Neuron (in vitro differentiated cells): ENCODE data around the gene NBEAL2.
A peak's percentile ranks its signal among the peaks of the same experiment; 100 is the strongest.

Experiments used
- H2AFZ ChIP-seq: one replicate; pipeline ENCODE4 v1.6.1; 2013; ENCODE audit warnings: low read depth, mild to moderate bottlenecking, inconsistent platforms, low read length, moderate library complexity
- H3K27me3 ChIP-seq: one replicate; pipeline ENCODE4 v1.6.1; 2013; ENCODE audit warnings: low read length; ENCODE audit not compliant: insufficient read depth
- H3K36me3 ChIP-seq: one replicate; pipeline ENCODE4 v1.6.1; 2013; ENCODE audit warnings: low read length; ENCODE audit not compliant: insufficient read depth
- H3K4me1 ChIP-seq: one replicate; pipeline ENCODE4 v1.6.1; 2013; ENCODE audit warnings: low read length; ENCODE audit not compliant: insufficient read depth
- H3K4me3 ChIP-seq: 2 replicates; pipeline ENCODE4 v1.5.1; 2013; ENCODE audit warnings: mild to moderate bottlenecking, low read length, moderate library complexity
- H3K9me3 ChIP-seq: one replicate; pipeline ENCODE4 v1.6.1; 2013; ENCODE audit warnings: low read length

Gene NBEAL2

DNA sequence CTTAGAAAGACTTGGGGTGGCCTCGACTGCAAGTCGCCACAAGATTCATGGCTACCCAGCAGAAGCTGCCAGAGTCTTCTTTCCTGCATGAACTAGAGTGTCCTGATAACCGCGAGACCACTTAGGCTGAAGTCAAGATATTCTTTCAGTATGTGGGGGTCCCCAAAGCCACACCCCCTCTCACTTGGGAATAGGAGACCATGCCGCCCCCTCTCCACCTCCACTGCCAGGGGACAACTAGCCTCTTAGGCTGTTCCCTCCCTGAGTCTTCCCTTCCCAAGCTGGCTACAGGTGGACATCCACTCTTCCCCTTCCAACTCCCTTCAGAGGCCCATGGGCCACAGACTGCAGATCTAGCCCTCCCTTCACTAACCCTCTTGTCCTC lies 1.7 kb upstream of the NBEAL2 start:
- H3K4me3 ChIP-seq, result no peak overlapping the region
- H2AFZ ChIP-seq, result no peak overlapping the region
- no peaks in the 10 kb centered on the region for H3K36me3 ChIP-seq
- peaks cover 6% of the 10 kb centered on the region for H3K4me1 ChIP-seq
- no peaks in the 10 kb centered on the region for H3K9me3 ChIP-seq
- no peaks in the 10 kb centered on the region for H3K27me3 ChIP-seq

- H3K36me3 ChIP-seq, result no peaks in the 10 kb centered on the region
- no peak overlapping the region for H3K4me3 ChIP-seq
- no peaks in the 10 kb centered on the region for H3K27me3 ChIP-seq
- no peak overlapping the region for H2AFZ ChIP-seq
- H3K4me1 ChIP-seq, result peaks cover 6% of the 10 kb centered on the region
- H3K9me3 ChIP-seq, result no peaks in the 10 kb centered on the region
Observed at GRCh38 chr3:46978381-46978780, 1.1 kb upstream of the NBEAL2 start.

GRCh38 chr3:46979958-46980497 lies 562 bp downstream of the NBEAL2 start:
- peak overlapping the region; percentile 50 for H3K4me3 ChIP-seq
- no peaks in the 10 kb centered on the region for H3K9me3 ChIP-seq
- H2AFZ ChIP-seq, result peak overlapping the region; percentile 55
- no peaks in the 10 kb centered on the region for H3K27me3 ChIP-seq
- H3K36me3 ChIP-seq, result no peaks in the 10 kb centered on the region
- peaks cover 6% of the 10 kb centered on the region for H3K4me1 ChIP-seq

DNA sequence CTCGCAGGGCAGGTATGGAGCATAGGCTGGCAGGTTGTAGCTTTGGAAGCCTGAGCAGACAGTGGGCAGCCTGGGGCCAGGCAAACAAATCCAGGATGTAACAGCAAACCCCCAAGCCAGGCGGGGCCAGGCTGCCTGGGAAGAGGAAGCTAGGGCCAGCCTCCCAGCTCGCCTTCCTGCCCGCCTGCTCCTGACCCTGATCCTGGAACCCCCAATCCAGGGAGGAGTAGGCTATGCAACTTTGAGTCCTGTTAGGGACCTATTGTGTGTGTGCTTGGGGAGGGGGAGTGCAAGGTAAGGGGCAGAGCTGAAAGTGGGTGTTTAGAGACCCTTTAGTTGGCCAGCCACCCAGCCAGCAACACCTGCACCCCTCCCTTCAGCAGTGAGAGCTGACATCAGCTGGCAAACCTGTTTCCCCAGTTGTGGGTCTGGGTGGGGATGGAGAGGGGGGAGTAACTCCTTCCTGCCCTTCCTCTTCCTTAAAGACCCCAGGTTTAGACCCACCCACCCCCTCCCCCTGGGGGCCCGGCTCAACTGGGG lies 2.5 kb downstream of the NBEAL2 start:
- no peaks in the 10 kb centered on the region for H3K27me3 ChIP-seq

GRCh38 chr3:46982546-46982945 lies 3.1 kb downstream of the NBEAL2 start:
- Histone ChIP-seq H2AFZ (no peak overlapping the region), H3K4me3 (no peak overlapping the region), H3K4me1 (peaks cover 6% of the 10 kb centered on the region), H3K9me3 (no peaks in the 10 kb centered on the region), H3K36me3 (no peaks in the 10 kb centered on the region), H3K27me3 (no peaks in the 10 kb centered on the region)

More for the DNA sequence above, 2.5 kb downstream of the NBEAL2 start:
- no peaks in the 10 kb centered on the region for H3K9me3 ChIP-seq
- no peaks in the 10 kb centered on the region for H3K36me3 ChIP-seq
- peaks cover 6% of the 10 kb centered on the region for H3K4me1 ChIP-seq
- no peak overlapping the region for H3K4me3 ChIP-seq
- H2AFZ ChIP-seq, result no peak overlapping the region

- H3K9me3 ChIP-seq, result no peaks in the 10 kb centered on the region
- H3K27me3 ChIP-seq, result no peaks in the 10 kb centered on the region
- no peaks in the 10 kb centered on the region for H3K36me3 ChIP-seq
- H3K4me3 ChIP-seq, result no peak overlapping the region
- peaks cover 4% of the 10 kb centered on the region for H3K4me1 ChIP-seq
- no peak overlapping the region for H2AFZ ChIP-seq
Observed at GRCh38 chr3:46984591-46985459, 5.4 kb downstream of the NBEAL2 start.

- Histone ChIP-seq H3K27me3 (no peaks in the 10 kb centered on the region), H2AFZ (no peak overlapping the region), H3K9me3 (no peaks in the 10 kb centered on the region), H3K4me3 (no peak overlapping the region), H3K36me3 (no peaks in the 10 kb centered on the region), H3K4me1 (no peaks in the 10 kb centered on the region)
Observed at GRCh38 chr3:46985588-46985987, 6.1 kb downstream of the NBEAL2 start.

GRCh38 chr3:46986055-46986730 lies 6.7 kb downstream of the NBEAL2 start:
- no peaks in the 10 kb centered on the region for H3K9me3 ChIP-seq
- no peak overlapping the region for H2AFZ ChIP-seq
- H3K36me3 ChIP-seq, result no peaks in the 10 kb centered on the region
- no peaks in the 10 kb centered on the region for H3K27me3 ChIP-seq
- no peak overlapping the region for H3K4me3 ChIP-seq
- H3K4me1 ChIP-seq, result no peaks in the 10 kb centered on the region

- no peaks in the 10 kb centered on the region for H3K4me1 ChIP-seq
- H3K4me3 ChIP-seq, result no peak overlapping the region
- H3K36me3 ChIP-seq, result no peaks in the 10 kb centered on the region
- no peaks in the 10 kb centered on the region for H3K9me3 ChIP-seq
- H2AFZ ChIP-seq, result no peak overlapping the region
- no peaks in the 10 kb centered on the region for H3K27me3 ChIP-seq
Observed at GRCh38 chr3:46986782-46987310, 7.4 kb downstream of the NBEAL2 start.

- H3K4me1 ChIP-seq, result no peaks in the 10 kb centered on the region
- no peaks in the 10 kb centered on the region for H3K27me3 ChIP-seq
- H2AFZ ChIP-seq, result no peak overlapping the region
- H3K4me3 ChIP-seq, result no peak overlapping the region
- no peaks in the 10 kb centered on the region for H3K36me3 ChIP-seq
- H3K9me3 ChIP-seq, result no peaks in the 10 kb centered on the region
Observed at GRCh38 chr3:46987319-46987742, 7.9 kb downstream of the NBEAL2 start.

- no peak overlapping the region for H2AFZ ChIP-seq
- H3K4me3 ChIP-seq, result no peak overlapping the region
- no peaks in the 10 kb centered on the region for H3K4me1 ChIP-seq
- no peaks in the 10 kb centered on the region for H3K36me3 ChIP-seq
- H3K27me3 ChIP-seq, result no peaks in the 10 kb centered on the region
- no peaks in the 10 kb centered on the region for H3K9me3 ChIP-seq
Observed at GRCh38 chr3:46987743-46988401, 8.4 kb downstream of the NBEAL2 start.

- no peaks in the 10 kb centered on the region for H3K4me1 ChIP-seq
- H2AFZ ChIP-seq, result no peak overlapping the region
- no peaks in the 10 kb centered on the region for H3K36me3 ChIP-seq
- H3K4me3 ChIP-seq, result no peak overlapping the region
- H3K9me3 ChIP-seq, result no peaks in the 10 kb centered on the region
- H3K27me3 ChIP-seq, result no peaks in the 10 kb centered on the region
Observed at GRCh38 chr3:46988616-46989015, 9.2 kb downstream of the NBEAL2 start.
